Adrenal gland (tissue), 5 donors: Measurements from ENCODE around the gene TSPAN9.

Experiments
- CTCF ChIP-seq, 6 experiments: fragments of 450-650 bp in 4 of 6; fragments of 200-600 bp in 2 of 6; sonication (generic) in 1 of 6; IDR thresholded peaks; 1 replicate in 5 of 6; 2 replicates in 1 of 6; pipeline versions ENCODE4 v1.5.1 to v1.8.0; 2016 to 2021; ENCODE audit warnings: antibody characterized with exemption in 6 of 6, mild to moderate bottlenecking in 2 of 6, moderate library complexity in 1 of 6
- POLR2A ChIP-seq, 2 donors: fragments of 450-650 bp; IDR thresholded peaks; one replicate each; pipeline ENCODE4 v1.6.1; 2017; ENCODE audit warnings: antibody characterized with exemption in 2 of 2, mild to moderate bottlenecking in 2 of 2, moderate library complexity in 1 of 2
- donor health status: DM: no; HTN: no; CAD: no.

GRCh38 chr12:3116106-3116844 is 39.1 kb downstream of the TSPAN9 start:
- TF ChIP-seq CTCF (IDR thresholded peaks at IDR 0.05) (no peak), POLR2A (IDR thresholded peaks at IDR 0.05) (no peak)
